GM10266 (cell line): ENCODE data around the gene WLS.

Experiments used
- DNase-seq: peaks from one replicate; pipeline ENCODE4 v3.0.0; 2012; ENCODE audit errors: extremely low spot score
- CTCF ChIP-seq: IDR thresholded peaks from 2 replicates; pipeline ENCODE4 v1.5.1; 2012; ENCODE audit warnings: mild to moderate bottlenecking, low read depth; ENCODE audit not compliant: control insufficient read depth, insufficient read depth; ENCODE audit errors: missing control alignments

Gene WLS

GRCh38 chr1:68157416-68157815 lies 74.9 kb downstream of the WLS start:
- no peak for DNase-seq
- no peak for TF ChIP-seq CTCF

- TF ChIP-seq CTCF: no peak
Observed at GRCh38 chr1:68151690-68152089, 80.6 kb downstream of the WLS start.

GRCh38 chr1:68149907-68150306 lies 82.4 kb downstream of the WLS start:
- no peak for TF ChIP-seq CTCF
- no peak for DNase-seq

More at GRCh38 chr1:68151690-68152089, 80.6 kb downstream of the WLS start:
- no peak for DNase-seq

GRCh38 chr1:68149110-68149798 lies 83.1 kb downstream of the WLS start:
- no peak for TF ChIP-seq CTCF

GRCh38 chr1:68148631-68149030 lies 83.7 kb downstream of the WLS start:
- DNase-seq: no peak
- no peak for TF ChIP-seq CTCF

More at GRCh38 chr1:68149110-68149798, 83.1 kb downstream of the WLS start:
- DNase-seq: no peak

- DNase-seq: no peak
- TF ChIP-seq CTCF: no peak
Observed at GRCh38 chr1:68147534-68148171, 84.7 kb downstream of the WLS start.

GRCh38 chr1:68145418-68146126 lies 86.8 kb downstream of the WLS start:
- TF ChIP-seq CTCF: no peak
- no peak for DNase-seq
